ENCODE data around the gene PLEK2. TPM values are rescaled to one million over a fixed set of nuclear protein-coding genes. Genes with fewer than 3 reads are reported as not detected.

The PLEK2 gene
- total and polyA plus RNA-seq, 11 donors = 0.30 to 2.6 (median 0.87) TPM; not detected in 4

DNA sequence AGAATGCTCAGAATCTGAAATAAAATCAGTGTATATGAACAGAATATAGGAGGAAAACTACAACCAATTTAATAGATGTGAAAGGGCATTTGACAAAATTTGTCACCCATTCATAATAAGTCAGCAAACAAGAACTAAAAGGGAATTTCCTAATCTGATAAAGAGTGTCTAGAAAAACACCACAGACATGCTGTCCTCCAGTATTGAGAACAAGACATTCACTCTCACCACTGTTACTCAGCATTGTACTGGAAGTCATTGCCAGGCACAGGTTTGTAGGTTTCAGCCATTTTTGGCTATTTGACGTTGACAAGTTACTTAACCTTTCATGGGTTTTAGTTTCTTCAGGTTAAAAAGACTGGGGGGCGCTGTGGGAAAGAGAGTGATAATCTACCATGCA, 38.6 kb downstream of the PLEK2 start:
- Histone ChIP-seq H3K27ac (no peak overlapping the region), H3K4me1 (peaks cover 0 to 3% (median 0%) of the 10 kb centered on the region in 12 donors), H3K9me3 (no peaks in the 10 kb centered on the region), H3K4me3 (no peak overlapping the region), H3K27me3 (no peaks in the 10 kb centered on the region), H3K36me3 (peaks cover 0 to 99% (median 98%) of the 10 kb centered on the region in 9 donors)
- 73 to 86% (median 84%) methylated on average over 2 of the region's 2 CpGs for WGBS, 4 donors
- TF ChIP-seq POLR2A (IDR thresholded peaks at IDR 0.05) = no peak
- no peak for TF ChIP-seq CTCF (IDR thresholded peaks at IDR 0.05)
- intact Hi-C loops (cut with DNase I) = no loop called here
- DNase-seq (no peak), ATAC-seq (no peak)

DNA sequence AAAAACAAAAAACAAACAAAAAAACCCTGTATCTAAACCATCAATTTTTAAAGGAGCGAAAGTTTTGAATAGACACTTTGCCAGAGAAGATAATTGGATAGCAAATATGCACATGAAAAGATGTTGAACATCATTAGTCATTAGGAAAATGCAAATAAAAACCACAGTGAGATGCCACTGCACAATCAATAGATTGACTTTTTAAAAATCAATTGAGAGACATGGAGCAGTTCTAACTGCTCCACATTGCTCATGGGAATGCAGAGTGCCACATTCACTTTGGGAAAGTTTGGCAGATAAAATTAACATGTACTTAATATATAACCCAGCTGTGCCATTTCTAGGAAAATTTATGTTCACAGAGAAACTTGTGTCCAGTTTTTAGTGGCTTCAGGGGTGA, 39.1 kb downstream of the PLEK2 start:
- Histone ChIP-seq H3K4me1 (peaks cover 0 to 8% (median 4%) of the 10 kb centered on the region in 12 donors), H3K36me3 (peaks cover 0 to 99% (median 98%) of the 10 kb centered on the region in 9 donors), H3K4me3 (no peak overlapping the region), H3K27me3 (no peaks in the 10 kb centered on the region), H3K27ac (no peak overlapping the region), H3K9me3 (no peaks in the 10 kb centered on the region)
- no peak for ATAC-seq
- intact Hi-C loops (cut with DNase I) = no loop called here
- TF ChIP-seq POLR2A (IDR thresholded peaks at IDR 0.05) (no peak), CTCF (IDR thresholded peaks at IDR 0.05) (no peak)
- no peak for DNase-seq
- WGBS, 4 donors = 94 to 100% (median 97%) methylated on average over 1 of the region's 1 CpG

- 91 to 99% (median 95%) methylated on average over 4 of the region's 4 CpGs for WGBS, 4 donors
- intact Hi-C loops (cut with DNase I) = no loop called here
- Histone ChIP-seq H3K27ac (no peak overlapping the region), H3K9me3 (no peaks in the 10 kb centered on the region), H3K4me3 (no peak overlapping the region), H3K4me1 (peaks cover 0 to 9% (median 4%) of the 10 kb centered on the region in 12 donors), H3K27me3 (no peaks in the 10 kb centered on the region), H3K36me3 (peaks cover 0 to 99% (median 98%) of the 10 kb centered on the region in 9 donors)
- ATAC-seq (no peak), DNase-seq (no peak)
- TF ChIP-seq POLR2A (IDR thresholded peaks at IDR 0.05) (no peak), CTCF (IDR thresholded peaks at IDR 0.05) (no peak)
These were observed 40.5 kb downstream of the PLEK2 start for GRCh38 chr14:67371247-67372148.

- intact Hi-C loops (cut with DNase I) = no loop called here
- no peaks in the 10 kb centered on the region for H3K9me3 ChIP-seq
- no peak overlapping the region for H3K27ac ChIP-seq
- H3K4me1 ChIP-seq = peaks cover 0 to 9% (median 5%) of the 10 kb centered on the region in 12 donors
- ATAC-seq = no peak
- H3K36me3 ChIP-seq = peaks cover 0 to 99% (median 98%) of the 10 kb centered on the region in 9 donors
- no peak overlapping the region for H3K4me3 ChIP-seq
- DNase-seq = no peak
- TF ChIP-seq POLR2A (IDR thresholded peaks at IDR 0.05) = no peak
- 88 to 98% (median 91%) methylated on average over 5 of the region's 5 CpGs for WGBS, 4 donors
- H3K27me3 ChIP-seq = no peaks in the 10 kb centered on the region
These were observed 41.1 kb downstream of the PLEK2 start for GRCh38 chr14:67370830-67371229.
